Measurements from ENCODE around the gene TTC24. TPM values are rescaled to one million over a fixed set of nuclear protein-coding genes. Genes with fewer than 3 reads are reported as not detected.

Gene TTC24
- not detected in 5 replicates for total RNA-seq (2022; extraction: Qiagen RNA extraction)

DNA sequence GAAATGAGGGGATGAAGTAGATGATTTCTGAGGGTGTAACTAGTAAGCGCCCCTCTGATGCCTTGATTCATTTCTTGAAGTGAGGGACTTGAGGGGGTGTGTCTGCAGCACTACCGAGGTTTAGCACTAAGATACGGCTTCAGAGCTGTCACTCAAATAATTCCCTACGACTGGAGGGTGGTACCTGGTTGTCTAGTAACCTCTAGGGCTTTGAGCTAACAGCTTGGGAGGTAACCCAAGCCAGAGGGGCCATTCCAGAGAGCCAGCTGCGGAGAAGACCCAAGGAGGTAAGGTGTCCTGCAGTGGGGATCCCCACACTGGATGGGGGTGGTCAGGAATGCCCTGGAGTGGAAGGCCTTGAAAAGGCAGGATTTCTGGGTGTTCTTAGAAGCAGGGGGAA, at the start of gene TTC24:
Gene TTC24 (plus strand): TSS at position 252 of the 400 bp plus-strand sequence. CDS start 1,642 bp downstream, outside the sequence.

DNA sequence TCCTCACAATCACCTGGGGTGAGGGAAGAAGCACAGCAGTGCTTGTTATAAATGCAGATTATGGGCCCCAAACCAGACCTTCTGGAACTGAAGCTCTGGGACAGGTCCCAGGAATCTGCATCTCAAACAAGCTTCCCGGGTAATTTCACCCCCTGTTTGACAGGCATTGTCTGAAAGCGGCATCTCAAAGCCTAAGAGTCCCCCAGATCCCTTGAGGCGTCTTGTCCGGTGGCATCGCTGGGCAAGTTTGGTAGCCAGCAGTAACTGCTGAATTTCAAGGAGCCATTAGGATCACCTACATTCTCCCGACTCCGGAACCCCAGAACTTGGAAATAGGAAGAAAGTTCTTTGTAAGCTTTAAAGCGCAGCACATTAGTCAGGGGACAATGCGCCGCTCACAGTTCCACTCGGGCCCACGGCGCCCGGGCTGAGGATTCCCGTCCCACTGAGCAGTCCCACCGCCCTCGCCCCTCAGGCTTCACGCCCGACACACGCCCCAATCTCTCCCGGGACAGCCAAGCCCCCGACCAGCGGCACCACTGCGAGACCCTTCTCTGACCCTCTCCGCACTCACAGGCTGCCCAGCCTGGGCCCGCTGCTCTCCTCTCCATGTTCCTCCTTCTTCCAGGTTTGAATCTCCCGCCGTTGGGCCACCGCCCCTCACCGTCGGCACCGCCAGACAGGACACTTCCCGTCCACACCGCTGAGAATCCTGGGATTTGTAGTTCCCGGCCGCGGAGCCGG, 7.4 kb upstream of the TTC24 start, which contains the start of gene IQGAP3:
Gene IQGAP3 (minus strand): TSS at position 647 of the 744 bp plus-strand sequence. CDS start 36 bp downstream, at position 611.

DNA sequence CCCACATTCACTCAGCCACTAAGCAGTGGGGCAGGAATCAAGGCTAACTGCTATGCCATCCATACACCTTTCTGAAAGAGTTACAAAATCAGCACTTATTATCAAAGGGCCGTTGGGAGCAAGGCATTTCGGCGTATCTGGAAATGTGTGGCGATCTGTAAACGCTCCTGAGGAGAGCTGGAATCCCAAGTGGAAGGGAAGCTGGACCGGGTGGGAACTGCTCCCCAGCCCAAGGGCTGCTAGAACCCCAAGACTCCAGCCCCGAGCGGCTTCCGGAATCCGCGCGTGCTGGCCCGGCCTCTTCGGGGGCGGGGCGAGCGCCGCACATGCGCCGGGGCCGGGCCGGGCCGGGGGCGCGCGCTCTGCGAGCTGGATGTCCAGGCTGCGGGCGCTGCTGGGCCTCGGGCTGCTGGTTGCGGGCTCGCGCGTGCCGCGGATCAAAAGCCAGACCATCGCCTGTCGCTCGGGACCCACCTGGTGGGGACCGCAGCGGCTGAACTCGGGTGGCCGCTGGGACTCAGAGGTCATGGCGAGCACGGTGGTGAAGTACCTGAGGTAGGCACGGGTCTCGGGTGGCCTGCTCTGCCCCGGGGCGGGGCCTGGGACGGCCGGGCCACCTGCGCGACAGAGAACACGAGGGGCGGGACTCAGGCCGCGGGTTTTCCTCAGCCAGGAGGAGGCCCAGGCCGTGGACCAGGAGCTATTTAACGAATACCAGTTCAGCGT, 12.1 kb downstream of the TTC24 start, which contains the start of gene NAXE:
Gene NAXE (plus strand): TSS at position 345 of the 726 bp plus-strand sequence. CDS start 29 bp downstream, at position 374.

DNA sequence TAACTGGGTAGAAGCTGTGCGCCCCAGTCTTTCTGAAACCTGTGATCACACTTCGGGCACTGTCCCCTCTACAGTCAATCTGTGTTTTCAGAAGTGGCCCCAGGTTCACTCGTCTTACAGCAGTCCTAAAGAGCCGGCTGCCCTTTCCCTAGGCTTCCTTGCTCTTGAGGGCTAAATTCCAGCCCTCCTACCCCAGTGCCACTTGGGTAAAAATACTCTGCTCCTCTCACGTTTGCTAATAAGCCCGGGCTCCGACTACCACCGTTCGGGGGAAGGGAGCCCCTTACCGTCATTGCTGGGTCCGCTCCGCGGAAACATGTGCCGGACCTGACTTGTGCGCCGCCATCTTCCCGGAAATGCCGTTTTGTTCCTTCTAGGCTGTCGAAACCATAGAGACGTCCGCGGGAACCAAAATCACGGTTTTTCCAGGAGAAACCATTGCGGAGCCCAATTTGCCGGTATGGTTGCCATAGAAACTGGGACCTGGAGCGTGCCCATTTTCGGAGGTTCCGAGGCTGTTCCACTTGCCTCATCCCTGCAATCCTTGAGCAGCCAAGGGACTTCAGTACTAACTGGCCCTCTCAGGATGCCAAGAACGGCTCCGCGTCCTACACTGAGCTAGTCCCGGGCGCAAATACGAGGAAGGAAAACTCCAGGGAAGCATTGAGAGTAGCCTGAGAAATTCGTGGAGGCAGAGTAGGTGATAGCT, 21.8 kb downstream of the TTC24 start, which contains the start of gene GPATCH4:
Gene GPATCH4 (minus strand): TSS at position 358 of the 709 bp plus-strand sequence.

GRCh38 chr1:156618853-156619581, 39.5 kb downstream of the TTC24 start, which contains the start of gene HAPLN2:
HAPLN2 (plus strand) TSS chr1:156619415; CDS start chr1:156623491, 4,076 bp downstream.

Other genes starting within 250 kb of the TTC24 start
- gene CCT3, start 241.4 kb upstream of the TTC24 start, total RNA-seq (2022; extraction: Qiagen RNA extraction) = 373 to 439 TPM (median 401 TPM) in 5 replicates
- 1.7 to 2.8 TPM (median 2.1 TPM) in 5 replicates for gene TSACC, start 241.2 kb upstream of the TTC24 start, total RNA-seq (2022; extraction: Qiagen RNA extraction)
- gene RHBG, start 210.5 kb upstream of the TTC24 start, total RNA-seq (2022; extraction: Qiagen RNA extraction) = 0.09 TPM in 1 of 5 replicates, not detected in the others
- 23.9 to 32.3 TPM (median 27.1 TPM) in 5 replicates for gene MEF2D, start 78.9 kb upstream of the TTC24 start, total RNA-seq (2022; extraction: Qiagen RNA extraction)
- 13.4 to 17.9 TPM (median 16.5 TPM) in 5 replicates for gene IQGAP3, start 7.2 kb upstream of the TTC24 start, total RNA-seq (2022; extraction: Qiagen RNA extraction)
- 138 to 170 TPM (median 165 TPM) in 5 replicates for gene NAXE, start 12.1 kb downstream of the TTC24 start, total RNA-seq (2022; extraction: Qiagen RNA extraction)
- gene GPATCH4, start 21.8 kb downstream of the TTC24 start, total RNA-seq (2022; extraction: Qiagen RNA extraction) = 60.8 to 107 TPM (median 64.5 TPM) in 5 replicates
- 0.14 to 0.47 TPM (median 0.20 TPM) in 5 replicates for gene HAPLN2, start 39.7 kb downstream of the TTC24 start, total RNA-seq (2022; extraction: Qiagen RNA extraction)
- 0.12 to 0.13 TPM in 2 of 5 replicates, not detected in the others for gene BCAN, start 62.4 kb downstream of the TTC24 start, total RNA-seq (2022; extraction: Qiagen RNA extraction)
- 1.0 to 1.5 TPM (median 1.2 TPM) in 5 replicates for gene NES, start 97.7 kb downstream of the TTC24 start, total RNA-seq (2022; extraction: Qiagen RNA extraction)
- gene CRABP2, start 125.9 kb downstream of the TTC24 start, total RNA-seq (2022; extraction: Qiagen RNA extraction) = 7.2 to 12.0 TPM (median 7.8 TPM) in 5 replicates
- gene METTL25B, start 148.7 kb downstream of the TTC24 start, total RNA-seq (2022; extraction: Qiagen RNA extraction) = 22.7 to 26.6 TPM (median 25.3 TPM) in 5 replicates
- gene ISG20L2, start 149.0 kb downstream of the TTC24 start, total RNA-seq (2022; extraction: Qiagen RNA extraction) = 37.3 to 57.8 TPM (median 43.3 TPM) in 5 replicates
- 166 to 208 TPM (median 194 TPM) in 5 replicates for gene MRPL24, start 161.4 kb downstream of the TTC24 start, total RNA-seq (2022; extraction: Qiagen RNA extraction)
- 410 to 475 TPM (median 429 TPM) in 5 replicates for gene HDGF, start 172.0 kb downstream of the TTC24 start, total RNA-seq (2022; extraction: Qiagen RNA extraction)
- 69.9 to 79.4 TPM (median 75.6 TPM) in 5 replicates for gene PRCC, start 187.8 kb downstream of the TTC24 start, total RNA-seq (2022; extraction: Qiagen RNA extraction)
- 3.0 to 3.8 TPM (median 3.7 TPM) in 5 replicates for gene SH2D2A, start 237.1 kb downstream of the TTC24 start, total RNA-seq (2022; extraction: Qiagen RNA extraction)